Measurements from ENCODE around the gene GUCY1A2. TPM values are rescaled to one million over a fixed set of nuclear protein-coding genes. Genes with fewer than 3 reads are reported as not detected.
"Not testable (repeated sequence)": the region's sequence is repeated elsewhere in the genome, so short reads cannot be mapped to it uniquely, and the experiment has no call there.

The GUCY1A2 gene
- 1 to 10 TPM; 4.4 to 6.3 TPM for total RNA-seq

DNA sequence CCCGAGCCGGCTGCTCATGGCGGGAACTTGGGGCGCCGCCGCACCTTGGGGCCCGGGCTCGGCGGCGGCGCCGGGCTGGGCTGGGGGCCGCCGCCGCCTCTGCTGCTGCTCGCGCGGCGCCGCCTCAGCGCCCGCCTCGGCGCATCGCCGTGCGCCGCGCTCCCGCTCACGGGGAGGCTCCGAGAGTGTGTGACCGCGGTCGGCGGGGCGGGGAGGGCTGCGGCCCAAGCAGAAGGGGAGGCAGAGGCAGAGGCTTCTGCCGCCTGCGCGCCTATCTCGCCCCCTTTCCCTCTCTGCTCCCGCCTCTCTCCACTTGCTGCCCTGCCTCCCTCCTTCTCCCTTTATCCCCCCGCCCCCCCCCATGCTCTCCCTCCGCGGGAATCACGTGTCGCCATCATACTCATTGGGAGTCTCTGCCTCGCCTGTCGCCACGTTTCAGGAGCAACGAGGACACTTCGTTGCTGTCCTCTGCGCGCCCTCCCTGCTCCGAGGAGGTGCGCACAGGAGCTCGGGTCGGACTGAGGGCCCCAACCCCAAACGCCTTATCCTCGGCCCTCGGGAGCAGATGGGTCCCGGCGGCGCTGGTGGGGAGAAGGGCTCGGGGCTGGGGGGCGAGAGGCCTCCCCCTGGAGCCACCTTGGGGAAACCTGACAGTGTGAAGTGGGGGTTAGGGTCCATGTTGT is at the start of gene GUCY1A2:
GUCY1A2 (minus strand) TSS at position 258 of the 683 bp plus-strand sequence. CDS start 421 bp downstream, outside the sequence.
- 0 to 4% methylated on average over 5 to 42 of the region's 67 CpGs for WGBS, 2 donors
- ATAC-seq (peak; percentile 33), DNase-seq (peak; percentile 13 to 25 (median 16))
- intact Hi-C loops (cut with DNase I) = no loop called here
- no peaks in the 10 kb centered on the region for H3K27me3 ChIP-seq
- H3K4me1 ChIP-seq = peaks cover 21% of the 10 kb centered on the region
- H3K9me3 ChIP-seq = no peaks in the 10 kb centered on the region
- peak within 1 kb of the TSS in 1 of 2 donors; percentile 36 for H3K4me3 ChIP-seq
- no peaks in the 10 kb centered on the region for H3K36me3 ChIP-seq (replicated peaks in 1 of 2; ENCODE audit: insufficient read depth in 1 of 2, low read depth in 2 of 2)
- no peak for TF ChIP-seq POLR2A (IDR thresholded peaks at IDR 0.05)
- TF ChIP-seq, protein P1, sequence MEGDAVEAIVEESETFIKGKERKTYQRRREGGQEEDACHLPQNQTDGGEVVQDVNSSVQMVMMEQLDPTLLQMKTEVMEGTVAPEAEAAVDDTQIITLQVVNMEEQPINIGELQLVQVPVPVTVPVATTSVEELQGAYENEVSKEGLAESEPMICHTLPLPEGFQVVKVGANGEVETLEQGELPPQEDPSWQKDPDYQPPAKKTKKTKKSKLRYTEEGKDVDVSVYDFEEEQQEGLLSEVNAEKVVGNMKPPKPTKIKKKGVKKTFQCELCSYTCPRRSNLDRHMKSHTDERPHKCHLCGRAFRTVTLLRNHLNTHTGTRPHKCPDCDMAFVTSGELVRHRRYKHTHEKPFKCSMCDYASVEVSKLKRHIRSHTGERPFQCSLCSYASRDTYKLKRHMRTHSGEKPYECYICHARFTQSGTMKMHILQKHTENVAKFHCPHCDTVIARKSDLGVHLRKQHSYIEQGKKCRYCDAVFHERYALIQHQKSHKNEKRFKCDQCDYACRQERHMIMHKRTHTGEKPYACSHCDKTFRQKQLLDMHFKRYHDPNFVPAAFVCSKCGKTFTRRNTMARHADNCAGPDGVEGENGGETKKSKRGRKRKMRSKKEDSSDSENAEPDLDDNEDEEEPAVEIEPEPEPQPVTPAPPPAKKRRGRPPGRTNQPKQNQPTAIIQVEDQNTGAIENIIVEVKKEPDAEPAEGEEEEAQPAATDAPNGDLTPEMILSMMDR (IDR thresholded peaks at IDR 0.05) = no peak
- H3K27ac ChIP-seq = peak within 1 kb of the TSS in 3 of 4 donors; percentile 44 to 67 (median 59)

DNA sequence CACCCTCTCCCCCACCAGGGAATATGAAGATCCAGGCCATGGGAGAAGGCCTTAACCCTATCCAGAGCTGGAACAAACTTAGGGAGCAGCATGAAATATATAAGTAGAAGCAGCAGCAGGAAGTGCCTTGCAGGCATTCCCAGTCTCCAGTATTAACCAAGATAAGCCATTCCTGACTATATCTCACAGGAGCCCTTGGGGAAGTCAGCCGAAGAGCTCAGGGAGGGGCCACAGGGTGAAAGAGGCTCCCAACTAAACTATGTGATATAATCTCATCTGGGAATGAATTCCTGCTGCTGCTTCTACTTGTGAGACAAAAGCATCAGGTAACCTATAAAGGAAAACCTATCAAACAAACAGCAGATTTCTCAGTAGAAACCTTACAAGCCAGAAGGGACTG is 36.1 kb upstream of the GUCY1A2 start:
- TF ChIP-seq, protein P1 (IDR thresholded peaks at IDR 0.05) = no peak
- no peak for TF ChIP-seq POLR2A (IDR thresholded peaks at IDR 0.05)
- Histone ChIP-seq H3K27ac (no peak overlapping the region), H3K9me3 (no peaks in the 10 kb centered on the region), H3K36me3 (replicated peaks in 1 of 2; ENCODE audit: insufficient read depth in 1 of 2, low read depth in 2 of 2) (no peaks in the 10 kb centered on the region), H3K27me3 (no peaks in the 10 kb centered on the region), H3K4me1 (no peaks in the 10 kb centered on the region), H3K4me3 (no peak overlapping the region)
- no peak for DNase-seq
- intact Hi-C loops (cut with DNase I) = no loop called here
- ATAC-seq = no peak
- 53% methylated on average over 1 of the region's 1 CpG; no CpG with 5 or more reads in 1 of the 2 donors for WGBS, 2 donors

DNA sequence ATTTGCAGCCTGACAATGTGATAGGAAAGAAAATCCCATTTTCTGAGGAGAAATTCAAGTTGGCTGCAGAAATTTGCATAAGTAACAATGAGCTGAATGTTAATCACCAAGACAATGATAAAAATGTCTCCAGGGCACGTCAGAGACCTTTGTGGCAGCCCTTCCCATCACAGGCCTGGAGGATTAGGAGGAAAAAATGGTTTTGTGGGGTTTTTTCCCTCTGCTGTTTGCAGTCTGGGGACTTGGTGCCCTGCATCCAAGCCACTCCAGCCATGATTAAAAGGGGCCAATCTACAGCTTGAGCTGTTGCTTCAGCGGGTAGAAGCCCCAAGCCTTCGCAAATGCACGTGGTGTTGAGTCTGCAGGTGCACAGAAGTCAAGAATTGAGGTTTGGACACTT is 33.1 kb upstream of the GUCY1A2 start:
- ATAC-seq; H3K4me3 ChIP-seq; H3K4me1 ChIP-seq; H3K36me3 ChIP-seq (replicated peaks in 1 of 2; ENCODE audit: insufficient read depth in 1 of 2, low read depth in 2 of 2); H3K27ac ChIP-seq; H3K9me3 ChIP-seq; DNase-seq; intact Hi-C loops (cut with DNase I); H3K27me3 ChIP-seq: not testable (repeated sequence)
- WGBS, 2 donors = 32 to 38% methylated on average over 4 of the region's 4 CpGs

DNA sequence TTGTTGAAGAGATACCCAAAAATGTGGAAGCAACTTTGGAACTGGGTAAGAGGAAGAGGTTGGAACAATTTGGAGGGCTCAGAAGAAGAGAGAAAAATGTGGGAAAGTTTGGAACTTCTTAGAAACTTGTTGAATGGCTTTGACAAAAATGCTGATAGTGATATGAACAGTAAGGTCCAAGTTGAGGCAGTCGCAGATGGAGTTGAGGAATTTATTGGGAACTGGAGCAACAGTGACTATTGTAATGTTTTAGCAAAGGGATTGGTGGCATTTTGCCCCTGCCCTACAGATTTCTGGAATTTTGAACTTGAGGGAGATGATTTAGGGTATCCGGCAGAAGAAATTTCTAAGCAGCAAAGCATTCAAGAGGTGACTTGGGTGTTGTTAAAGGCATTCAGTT is 32.6 kb upstream of the GUCY1A2 start:
- H3K4me3 ChIP-seq; DNase-seq; H3K27ac ChIP-seq; H3K4me1 ChIP-seq; H3K9me3 ChIP-seq; intact Hi-C loops (cut with DNase I); ATAC-seq; H3K27me3 ChIP-seq; H3K36me3 ChIP-seq (replicated peaks in 1 of 2; ENCODE audit: insufficient read depth in 1 of 2, low read depth in 2 of 2): not testable (repeated sequence)
- 72 to 79% methylated on average over 2 of the region's 2 CpGs for WGBS, 2 donors

- no peak for TF ChIP-seq POLR2A (IDR thresholded peaks at IDR 0.05)
- TF ChIP-seq, protein P1 (IDR thresholded peaks at IDR 0.05) = no peak
- H3K36me3 ChIP-seq (replicated peaks in 1 of 2; ENCODE audit: insufficient read depth in 1 of 2, low read depth in 2 of 2) = no peaks in the 10 kb centered on the region
- no peaks in the 10 kb centered on the region for H3K4me1 ChIP-seq
- no peaks in the 10 kb centered on the region for H3K27me3 ChIP-seq
- WGBS, 2 donors = 59 to 80% methylated on average over 5 of the region's 5 CpGs
- intact Hi-C loops (cut with DNase I) = no loop called here
- H3K4me3 ChIP-seq = no peak overlapping the region
- no peak for DNase-seq
- ATAC-seq = no peak
- no peaks in the 10 kb centered on the region for H3K9me3 ChIP-seq
- H3K27ac ChIP-seq = no peak overlapping the region
Measured at GRCh38 chr11:107050121-107050520, 31.8 kb upstream of the GUCY1A2 start.

GRCh38 chr11:107044503-107044902 is 26.2 kb upstream of the GUCY1A2 start:
- ATAC-seq = no peak
- H3K9me3 ChIP-seq = no peaks in the 10 kb centered on the region
- no peak overlapping the region for H3K4me3 ChIP-seq
- no peak for TF ChIP-seq POLR2A (IDR thresholded peaks at IDR 0.05)
- TF ChIP-seq, protein P1 (IDR thresholded peaks at IDR 0.05) = no peak
- H3K4me1 ChIP-seq = no peaks in the 10 kb centered on the region
- WGBS, 2 donors = 85 to 95% methylated on average over 1 of the region's 1 CpG
- intact Hi-C loops (cut with DNase I) = no loop called here
- no peak overlapping the region for H3K27ac ChIP-seq
- no peaks in the 10 kb centered on the region for H3K36me3 ChIP-seq (replicated peaks in 1 of 2; ENCODE audit: insufficient read depth in 1 of 2, low read depth in 2 of 2)
- no peaks in the 10 kb centered on the region for H3K27me3 ChIP-seq
- no peak for DNase-seq

Data from body of pancreas (tissue), 4 donors.